IMR-90 (cell line): Measurements from ENCODE around the gene LRRC75A. TPM values are rescaled to one million over a fixed set of nuclear protein-coding genes. Genes with fewer than 3 reads are reported as not detected.

ENCODE experiments used
- ATAC-seq: fragments of 200-7000 bp; cut with Tn5 transposase; 2 replicates; pipeline ENCODE4 v1.9.1; 2020; ENCODE audit warnings: low read depth, mild to moderate bottlenecking, moderate library complexity
- BruUV-seq: library from RNA; stranded (reverse); fragments of 400-500 nt; replicated peaks from 2 replicates; lab custom pipeline; 2021; lab: Mats Ljungman, UMichigan
- CTCF ChIA-PET: fragments of 300-600 bp; formaldehyde crosslinking; extraction: SDS; loops from one replicate; lab custom pipeline; 2021; ENCODE audit warnings: antibody characterized with exemption; lab: Yijun Ruan, JAX
- POLR2A ChIA-PET: fragments of 300-600 bp; sonication (Branson Sonifier 250); formaldehyde crosslinking; loops from one replicate; lab custom pipeline; 2022; ENCODE audit warnings: antibody characterized with exemption; ENCODE audit not compliant: unreplicated experiment; lab: Charles Lee
- DNase-seq: peaks from one replicate; pipeline ENCODE4 v3.0.0; 2013
- H2AFZ ChIP-seq: replicated peaks from 2 replicates; pipeline ENCODE3; 2013; ENCODE audit warnings: low read length, mild to moderate bottlenecking; ENCODE audit not compliant: poor library complexity
- H2AK5ac ChIP-seq: 2 replicates; pipeline ENCODE4 v1.6.1; 2013; ENCODE audit warnings: low read depth, low read length, inconsistent platforms
- H2AK9ac ChIP-seq: replicated peaks from 2 replicates; pipeline ENCODE3; 2013; ENCODE audit warnings: mild to moderate bottlenecking, low read depth, low read length, moderate library complexity; ENCODE audit not compliant: poor library complexity
- H2BK120ac ChIP-seq: 2 replicates; pipeline ENCODE4 v1.6.1; 2013; ENCODE audit warnings: low read depth, low read length, inconsistent platforms
- H2BK15ac ChIP-seq: 3 replicates; pipeline ENCODE4 v1.6.1; 2013; ENCODE audit warnings: low read depth, low read length, inconsistent platforms
- H2BK20ac ChIP-seq: 2 replicates; pipeline ENCODE4 v1.6.1; 2013; ENCODE audit warnings: low read depth, mild to moderate bottlenecking, inconsistent platforms, low read length, moderate library complexity
- H2BK5ac ChIP-seq: 2 replicates; pipeline ENCODE4 v1.6.1; 2013; ENCODE audit warnings: mild to moderate bottlenecking, low read depth, low read length, inconsistent platforms; ENCODE audit not compliant: poor library complexity, severe bottlenecking
- H3K14ac ChIP-seq: replicated peaks from 2 replicates; pipeline ENCODE4 v1.6.1; 2013; ENCODE audit warnings: low read depth, low read length, inconsistent platforms
- H3K18ac ChIP-seq: 2 replicates; pipeline ENCODE4 v1.6.1; 2013; ENCODE audit warnings: low read depth, low read length, control low read depth
- H3K23ac ChIP-seq: 2 replicates; pipeline ENCODE4 v1.6.1; 2013; ENCODE audit warnings: low read depth, low read length, inconsistent platforms
- H3K27ac ChIP-seq: 2 replicates; pipeline ENCODE4 v1.5.1; 2013; ENCODE audit warnings: mild to moderate bottlenecking, control low read depth, low read length; ENCODE audit not compliant: insufficient read depth
- H3K27me3 ChIP-seq: 2 replicates; pipeline ENCODE4 v1.6.1; 2013; ENCODE audit warnings: low read length; ENCODE audit not compliant: control insufficient read depth, insufficient read depth
- H3K36me3 ChIP-seq: 2 replicates; pipeline ENCODE4 v1.6.1; 2013; ENCODE audit warnings: low read length, mixed read lengths; ENCODE audit not compliant: control insufficient read depth, insufficient read depth
- H3K4ac ChIP-seq: 2 replicates; pipeline ENCODE4 v1.6.1; 2013; ENCODE audit warnings: low read depth, low read length, inconsistent platforms
- H3K4me1 ChIP-seq: 2 replicates; pipeline ENCODE4 v1.6.1; 2013; ENCODE audit warnings: low read length, mixed read lengths; ENCODE audit not compliant: control insufficient read depth, insufficient read depth
- H3K4me2 ChIP-seq: 2 replicates; pipeline ENCODE4 v1.6.1; 2013; ENCODE audit warnings: low read depth, mild to moderate bottlenecking, control low read depth, low read length, moderate library complexity
- H3K4me3 ChIP-seq: 2 replicates; pipeline ENCODE4 v1.5.1; 2013; ENCODE audit warnings: low read depth, mild to moderate bottlenecking, control low read depth, low read length, moderate library complexity; ENCODE audit not compliant: insufficient read depth
- H3K56ac ChIP-seq: 2 replicates; pipeline ENCODE4 v1.6.1; 2013; ENCODE audit warnings: low read length, inconsistent platforms; ENCODE audit not compliant: insufficient read depth; ENCODE audit errors: extremely low read depth
- H3K79me1 ChIP-seq, 2 experiments: 2 replicates each; pipeline ENCODE4 v1.6.1; 2013; ENCODE audit warnings: low read length in 2 of 2, inconsistent platforms in 1 of 2, low read depth in 1 of 2
- H3K9ac ChIP-seq: 2 replicates; pipeline ENCODE4 v1.6.1; 2013; ENCODE audit warnings: low read depth, low read length, control low read depth
- H3K9me1 ChIP-seq: 2 replicates; pipeline ENCODE4 v1.6.1; 2013; ENCODE audit warnings: low read length, inconsistent platforms; ENCODE audit not compliant: insufficient read depth
- H3K9me3 ChIP-seq: 2 replicates; pipeline ENCODE4 v1.6.1; 2013; ENCODE audit warnings: low read length; ENCODE audit not compliant: control insufficient read depth, insufficient read depth
- H4K20me1 ChIP-seq: 2 replicates; pipeline ENCODE4 v1.6.1; 2013; ENCODE audit warnings: low read length, inconsistent platforms; ENCODE audit not compliant: insufficient read depth
- H4K5ac ChIP-seq: 2 replicates; pipeline ENCODE4 v1.6.1; 2013; ENCODE audit warnings: mild to moderate bottlenecking, low read depth, low read length, control low read depth
- H4K8ac ChIP-seq, 2 experiments: 2 replicates each; pipeline ENCODE4 v1.6.1; 2013; ENCODE audit warnings: low read depth in 2 of 2, low read length in 2 of 2, control low read depth in 1 of 2, inconsistent platforms in 1 of 2
- H4K91ac ChIP-seq: 2 replicates; pipeline ENCODE4 v1.6.1; 2013; ENCODE audit warnings: low read depth, low read length, inconsistent platforms; ENCODE audit not compliant: insufficient read depth
- CTCF ChIP-seq: conservative IDR thresholded peaks from 2 replicates; pipeline ENCODE4 v1.5.1; 2012; ENCODE audit warnings: mild to moderate bottlenecking, low read depth, low read length, improper control_type of control experiment
- FOS ChIP-seq: fragments of 150-350 bp; IDR thresholded peaks from 2 replicates; pipeline ENCODE4 v1.6.1; 2016; ENCODE audit warnings: low read depth, low read length
- MAFK ChIP-seq: IDR thresholded peaks from 2 replicates; pipeline ENCODE4 v1.6.1; 2012; ENCODE audit warnings: low read depth, low read length, improper control_type of control experiment
- MXI1 ChIP-seq: IDR thresholded peaks from 2 replicates; pipeline ENCODE4 v1.6.1; 2012; ENCODE audit warnings: low read depth, mild to moderate bottlenecking, low read length, moderate library complexity, borderline replicate concordance
- NFE2L2 ChIP-seq: fragments of 150-350 bp; IDR thresholded peaks from 2 replicates; pipeline ENCODE4 v1.6.1; 2016; ENCODE audit warnings: low read depth, mild to moderate bottlenecking, low read length
- POLR2A ChIP-seq: IDR thresholded peaks from 2 replicates; pipeline ENCODE4 v1.6.1; 2012; ENCODE audit warnings: mild to moderate bottlenecking, low read depth, low read length
- RCOR1 ChIP-seq: IDR thresholded peaks from 2 replicates; pipeline ENCODE4 v1.6.1; 2012; ENCODE audit warnings: mild to moderate bottlenecking, low read length, improper control_type of control experiment; ENCODE audit not compliant: insufficient replicate concordance
- RFX5 ChIP-seq: IDR thresholded peaks from 2 replicates; pipeline ENCODE4 v1.8.0; 2012; ENCODE audit warnings: low read depth, mild to moderate bottlenecking, low read length, moderate library complexity
- SMC3 ChIP-seq: fragments of 150-350 bp; IDR thresholded peaks from 2 replicates; pipeline ENCODE4 v1.6.1; 2016; ENCODE audit warnings: low read depth, mild to moderate bottlenecking, antibody characterized with exemption, low read length, moderate library complexity
- WGBS, 2 experiments: methylation state at CpG; one replicate each; pipeline versions ENCODE4 v1.1.5 to v1.1.7; 2013; ENCODE audit warnings: missing lambda C conversion rate in 2 of 2; ENCODE audit not compliant: insufficient read length in 1 of 2; ENCODE audit errors: extremely low coverage in 2 of 2; 5-methylcytosine and 5-hydroxymethylcytosine counted together
- dilution Hi-C: fragments of 300-500 bp; cut with HindIII; formaldehyde crosslinking; loops from one replicate; pipeline ENCODE4 v1.14.3; 2018; ENCODE audit warnings: low sequenced_read_pairs; ENCODE audit not compliant: unreplicated experiment
- in situ Hi-C: fragments of 300-500 bp; cut with MboI; formaldehyde crosslinking; loops from 3 replicates; pipeline ENCODE4 v1.14.3; 2019; ENCODE audit warnings: low sequenced_read_pairs, inconsistent platforms, mixed read lengths
- intact Hi-C: fragments of 100-400 bp; cut with micrococcal nuclease; formaldehyde crosslinking; loops from 2 replicates; pipeline ENCODE4 v1.10.0; 2022
- polyA plus RNA-seq, 3 experiments: library from polyadenylated mRNA; depleted of rRNA; stranded (reverse); fragments of >200 nt; gene quantifications; 2 replicates each; pipeline ENCODE4 v1.2.3, GENCODE V29; 2012; ENCODE audit warnings: low replicate concordance in 1 of 3
- total RNA-seq: library from RNA; depleted of rRNA; stranded (reverse); fragments of >200 nt; gene quantifications from 2 replicates; pipeline ENCODE4 v1.2.3, GENCODE V29; 2012
- TF ChIP-seq, protein P1 (sequence below): fragments of 150-350 bp; IDR thresholded peaks from 2 replicates; pipeline ENCODE4 v1.6.1; 2016; ENCODE audit warnings: low read depth, mild to moderate bottlenecking, low read length, moderate library complexity, borderline replicate concordance
- TF ChIP-seq, protein P2 (sequence below): fragments of 150-350 bp; IDR thresholded peaks from 2 replicates; pipeline ENCODE4 v1.6.1; 2017; ENCODE audit warnings: mild to moderate bottlenecking, antibody characterized with exemption, low read length, low read depth

Gene LRRC75A
- total and polyA plus RNA-seq, 2 of the 4 experiments (the other 2 are of a cell fraction), result 0.72 to 1.0 TPM

- Histone ChIP-seq H3K79me1 (no peaks in the 10 kb centered on the region), H3K36me3 (no peaks in the 10 kb centered on the region), H3K4me3 (no peak overlapping the region), H3K27me3 (no peaks in the 10 kb centered on the region), H2BK120ac (no peak overlapping the region), H3K23ac (peak overlapping the region; percentile 31; the same call in 1 of the 2 replicates), H3K18ac (no peak overlapping the region), H2BK20ac (no peak overlapping the region), H3K14ac (no peak overlapping the region), H4K5ac (no peak overlapping the region), H4K91ac (no peak overlapping the region), H2BK5ac (no peak overlapping the region), H3K9ac (no peak overlapping the region), H3K27ac (no peak overlapping the region), H3K4ac (no peak overlapping the region), H3K4me1 (peaks cover 2% of the 10 kb centered on the region), H2AK5ac (no peak overlapping the region), H3K56ac (no peak overlapping the region), H3K4me2 (no peak overlapping the region), H3K9me3 (no peaks in the 10 kb centered on the region), H2AK9ac (peak overlapping the region; percentile 15), H4K8ac (no peak overlapping the region), H4K20me1 (no peaks in the 10 kb centered on the region), H2BK15ac (no peak overlapping the region), H3K9me1 (no peaks in the 10 kb centered on the region), H2AFZ (peak overlapping the region; percentile 18)
- ChIA-PET POLR2A (interaction anchor here (0.6 kb wide), 1 partner anchor 10 kb away, joined by 3 read pairs; no protein-coding TSS in a partner anchor), CTCF (no interaction called here)
- dilution Hi-C loops, result no loop called here
- intact Hi-C loops, result no loop called here
- no TSS peak for BruUV-seq
- in situ Hi-C loops, result no loop called here
- ATAC-seq, result no peak
- peak; percentile 47 for DNase-seq
- WGBS, 2 experiments, result 56% methylated on average over 7 of the region's 14 CpGs; no CpG with 5 or more reads in 1 of the 2 experiments
- no peak for TF ChIP-seq POLR2A
- TF ChIP-seq RFX5, result no peak
- no peak for TF ChIP-seq CTCF
- TF ChIP-seq MAFK, result no peak
- no peak for TF ChIP-seq NFE2L2
- TF ChIP-seq SMC3, result no peak
- no peak for TF ChIP-seq RCOR1
- TF ChIP-seq MXI1, result no peak
- TF ChIP-seq, protein P1, sequence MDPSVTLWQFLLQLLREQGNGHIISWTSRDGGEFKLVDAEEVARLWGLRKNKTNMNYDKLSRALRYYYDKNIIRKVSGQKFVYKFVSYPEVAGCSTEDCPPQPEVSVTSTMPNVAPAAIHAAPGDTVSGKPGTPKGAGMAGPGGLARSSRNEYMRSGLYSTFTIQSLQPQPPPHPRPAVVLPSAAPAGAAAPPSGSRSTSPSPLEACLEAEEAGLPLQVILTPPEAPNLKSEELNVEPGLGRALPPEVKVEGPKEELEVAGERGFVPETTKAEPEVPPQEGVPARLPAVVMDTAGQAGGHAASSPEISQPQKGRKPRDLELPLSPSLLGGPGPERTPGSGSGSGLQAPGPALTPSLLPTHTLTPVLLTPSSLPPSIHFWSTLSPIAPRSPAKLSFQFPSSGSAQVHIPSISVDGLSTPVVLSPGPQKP, result no peak
- TF ChIP-seq, protein P2, sequence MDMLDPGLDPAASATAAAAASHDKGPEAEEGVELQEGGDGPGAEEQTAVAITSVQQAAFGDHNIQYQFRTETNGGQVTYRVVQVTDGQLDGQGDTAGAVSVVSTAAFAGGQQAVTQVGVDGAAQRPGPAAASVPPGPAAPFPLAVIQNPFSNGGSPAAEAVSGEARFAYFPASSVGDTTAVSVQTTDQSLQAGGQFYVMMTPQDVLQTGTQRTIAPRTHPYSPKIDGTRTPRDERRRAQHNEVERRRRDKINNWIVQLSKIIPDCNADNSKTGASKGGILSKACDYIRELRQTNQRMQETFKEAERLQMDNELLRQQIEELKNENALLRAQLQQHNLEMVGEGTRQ, result no peak
- no peak for TF ChIP-seq FOS
Observed at GRCh38 chr17:16407911-16408588, 83.9 kb downstream of the LRRC75A start.
